Memory B cell (primary cell): Measurements from ENCODE around the gene RASSF4.

Experiments
- ATAC-seq: fragments of 150-1000 bp; cut with Tn5 transposase; 2 replicates; pipeline ENCODE4 v1.10.0; 2021; ENCODE audit warnings: low read depth, mild to moderate bottlenecking, moderate library complexity
- DNase-seq, 2 donors: peaks; one replicate each; pipeline ENCODE4 v3.0.0; 2022; ENCODE audit warnings: low spot score in 2 of 2
- H3K27ac Mint-ChIP-seq: one replicate; pipeline ENCODE4 v1.8.0; 2022; ENCODE audit warnings: mild to moderate bottlenecking, moderate library complexity, mixed read lengths
- H3K27me3 Mint-ChIP-seq: one replicate; pipeline ENCODE4 v1.8.0; 2022; ENCODE audit warnings: mixed read lengths
- H3K36me3 Mint-ChIP-seq: one replicate; pipeline ENCODE4 v1.8.0; 2022; ENCODE audit warnings: mild to moderate bottlenecking, mixed read lengths
- H3K4me1 Mint-ChIP-seq: one replicate; pipeline ENCODE4 v1.8.0; 2022; ENCODE audit warnings: mixed read lengths
- H3K4me3 Mint-ChIP-seq: one replicate; pipeline ENCODE4 v1.8.0; 2022; ENCODE audit warnings: mild to moderate bottlenecking, moderate library complexity, mixed read lengths
- H3K9me3 Mint-ChIP-seq: one replicate; pipeline ENCODE4 v1.8.0; 2022; ENCODE audit warnings: mixed read lengths

The RASSF4 gene

DNA sequence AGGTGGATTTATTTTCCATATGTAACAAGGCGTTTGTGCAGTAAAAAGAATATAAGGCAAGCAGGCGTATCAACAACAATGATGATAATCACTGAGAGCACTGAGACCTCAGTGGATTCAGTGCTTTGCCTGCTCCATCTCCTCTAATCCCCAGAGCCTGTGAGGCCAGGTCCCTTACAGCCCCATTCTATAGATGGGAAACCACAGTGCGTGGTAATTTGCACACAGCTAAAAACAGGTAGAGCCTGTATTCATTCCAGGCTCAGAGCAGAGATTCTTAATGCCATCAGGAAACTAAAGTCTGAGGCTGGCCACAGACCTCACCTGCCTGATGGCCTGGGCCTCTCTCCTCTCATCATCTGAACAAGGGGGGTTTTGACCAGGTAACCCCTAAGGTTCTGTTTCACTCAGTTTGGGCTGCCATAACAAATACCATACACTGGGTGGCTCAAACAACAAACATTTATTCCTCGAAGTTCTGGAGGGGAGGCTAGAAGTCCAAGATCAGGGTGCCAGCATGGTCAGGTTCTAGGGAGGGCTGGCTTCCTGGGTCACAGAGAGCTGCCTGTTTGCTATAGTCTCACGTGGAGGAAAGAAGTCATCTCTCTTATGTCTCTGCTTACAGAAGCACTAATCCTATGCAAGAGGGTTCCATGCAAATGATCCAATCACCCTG is 10.3 kb upstream of the RASSF4 start:
- ATAC-seq, result no peak
- Mint-ChIP-seq H3K4me3 (no peak overlapping the region), H3K4me1 (peaks cover 32% of the 10 kb centered on the region), H3K27ac (no peak overlapping the region), H3K27me3 (no peaks in the 10 kb centered on the region), H3K36me3 (peaks cover 3% of the 10 kb centered on the region), H3K9me3 (peaks cover 8% of the 10 kb centered on the region)
- no peak for DNase-seq

DNA sequence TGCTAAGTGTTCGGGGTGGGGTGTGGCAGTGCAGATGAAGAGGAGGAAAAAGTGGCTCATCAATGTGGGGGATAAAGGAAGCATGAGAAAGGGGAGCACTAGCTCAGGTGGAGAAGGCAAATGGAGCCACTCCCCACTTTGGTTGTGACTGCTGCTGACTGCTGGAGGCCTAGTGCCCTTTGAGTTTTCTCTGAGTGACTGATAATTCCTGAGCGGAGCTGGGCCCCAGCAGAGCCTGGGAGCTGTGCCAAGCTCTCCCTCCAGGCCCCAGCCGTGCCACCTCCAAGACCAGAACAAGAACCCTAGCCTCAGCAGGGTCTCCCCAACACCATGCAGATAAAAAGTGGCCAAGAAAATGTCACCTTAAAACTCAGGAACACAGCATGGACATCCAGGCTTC is 9.7 kb upstream of the RASSF4 start:
- no peak for DNase-seq
- Mint-ChIP-seq H3K36me3 (peaks cover 5% of the 10 kb centered on the region), H3K4me1 (peaks cover 36% of the 10 kb centered on the region), H3K4me3 (no peak overlapping the region), H3K27ac (no peak overlapping the region), H3K9me3 (peaks cover 3% of the 10 kb centered on the region), H3K27me3 (no peaks in the 10 kb centered on the region)
- ATAC-seq, result no peak

DNA sequence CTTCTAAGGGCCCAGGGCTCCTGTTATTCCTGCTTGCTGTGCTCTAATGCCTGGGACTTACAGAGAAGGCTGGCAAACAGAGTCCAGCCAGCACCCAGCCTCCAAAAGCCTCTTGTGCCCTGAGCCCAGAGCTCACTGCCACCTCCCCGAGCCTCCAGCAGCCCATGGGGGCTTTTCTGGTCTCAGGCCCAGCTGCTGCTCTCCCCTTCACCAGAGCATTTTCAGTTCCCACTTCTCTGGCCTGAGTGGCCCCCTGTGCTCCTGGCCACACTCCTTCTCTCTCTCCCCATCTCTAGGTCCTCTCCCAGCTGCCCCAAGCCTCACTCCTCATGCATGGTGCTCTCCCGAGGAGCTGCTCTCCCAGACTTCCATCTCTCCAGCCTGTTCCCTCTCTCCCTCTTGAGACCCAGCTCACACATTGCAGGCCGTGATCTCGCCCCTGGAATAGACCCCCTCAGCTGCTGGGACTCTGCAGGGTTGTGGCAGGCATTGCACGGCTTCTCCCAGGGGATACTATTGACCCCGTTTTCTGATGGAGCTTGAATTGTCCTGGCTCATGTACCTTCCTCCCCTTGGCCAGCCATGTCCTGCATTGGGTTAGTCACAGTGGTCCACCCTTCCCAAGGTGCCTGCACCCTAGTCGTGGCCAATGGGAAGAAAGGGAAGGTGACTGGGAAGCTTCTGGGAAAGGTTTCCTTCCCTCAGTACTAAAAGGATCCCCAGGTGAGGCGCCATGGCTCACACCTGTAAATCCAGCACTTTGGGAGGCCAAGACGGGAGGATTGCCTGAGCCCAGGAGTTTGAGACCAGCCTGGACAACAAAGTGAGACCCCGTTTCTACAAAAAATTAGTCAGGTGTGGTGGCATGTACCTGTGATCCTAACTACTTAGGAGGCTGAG is 9.0 kb upstream of the RASSF4 start:
- Mint-ChIP-seq H3K27me3 (no peaks in the 10 kb centered on the region), H3K27ac (no peak overlapping the region), H3K4me3 (no peak overlapping the region), H3K9me3 (no peaks in the 10 kb centered on the region), H3K4me1 (peaks cover 38% of the 10 kb centered on the region), H3K36me3 (peaks cover 5% of the 10 kb centered on the region)
- no peak for DNase-seq
- no peak for ATAC-seq

DNA sequence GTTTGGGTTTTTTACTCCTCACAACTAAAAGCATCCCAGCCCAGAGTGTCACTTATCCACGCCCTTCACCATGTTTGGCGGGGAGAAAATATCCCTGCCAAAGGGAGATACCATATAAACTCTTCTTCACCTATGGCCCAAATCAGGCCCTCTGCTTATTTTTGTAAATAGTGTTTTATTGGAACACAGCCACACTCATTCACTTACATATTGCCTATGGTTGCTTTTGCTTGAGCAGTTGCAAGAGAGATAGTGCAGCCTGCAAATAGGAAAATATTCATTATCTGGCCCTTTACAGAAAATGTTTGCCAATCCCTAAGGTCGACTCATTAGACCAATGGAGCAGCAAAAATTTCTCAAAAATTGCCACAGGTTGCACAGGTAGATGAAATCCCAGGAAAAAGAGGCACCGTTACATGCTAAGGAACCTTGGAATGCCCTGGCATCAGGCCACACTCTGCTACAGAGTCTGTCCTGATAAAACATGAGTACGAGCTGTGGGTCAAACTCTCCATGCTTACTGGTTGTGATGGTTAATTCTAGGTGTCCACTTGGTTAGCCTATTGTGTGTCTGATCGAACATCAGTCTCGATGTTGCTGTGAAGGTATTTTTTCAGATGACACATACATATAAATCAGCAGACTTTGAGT is 7.9 kb upstream of the RASSF4 start:
- Mint-ChIP-seq H3K4me3 (no peak overlapping the region), H3K36me3 (peaks cover 16% of the 10 kb centered on the region), H3K27me3 (no peaks in the 10 kb centered on the region), H3K4me1 (peaks cover 41% of the 10 kb centered on the region), H3K27ac (no peak overlapping the region), H3K9me3 (no peaks in the 10 kb centered on the region)
- no peak for ATAC-seq
- DNase-seq, result no peak

- H3K4me1 Mint-ChIP-seq, result peaks cover 41% of the 10 kb centered on the region
- DNase-seq (no peak), ATAC-seq (no peak)
- peaks cover 2% of the 10 kb centered on the region for H3K9me3 Mint-ChIP-seq
- peaks cover 22% of the 10 kb centered on the region for H3K36me3 Mint-ChIP-seq
- H3K27me3 Mint-ChIP-seq, result no peaks in the 10 kb centered on the region
- H3K4me3 Mint-ChIP-seq, result no peak overlapping the region
- H3K27ac Mint-ChIP-seq, result no peak overlapping the region
Measured at GRCh38 chr10:44952779-44953231, 6.8 kb upstream of the RASSF4 start.

DNA sequence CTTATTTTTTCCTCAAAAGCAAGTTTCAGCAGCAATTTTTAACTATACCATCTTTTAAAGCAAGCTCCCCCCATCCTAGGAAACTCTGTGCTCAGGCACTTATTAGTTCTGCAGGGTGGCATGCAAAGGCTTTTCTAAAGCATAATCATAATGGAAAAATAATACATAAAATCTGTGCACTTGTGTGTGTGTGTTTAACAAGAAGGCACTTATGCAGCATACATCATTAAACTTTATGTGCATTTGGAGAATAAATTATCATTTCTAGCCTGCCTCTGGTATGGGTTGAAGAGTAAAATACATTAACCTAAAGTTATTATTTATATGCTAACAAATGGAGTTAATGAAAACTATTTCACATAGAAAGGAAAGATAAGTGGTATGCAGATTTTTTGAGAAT is 5.6 kb upstream of the RASSF4 start:
- Mint-ChIP-seq H3K4me3 (no peak overlapping the region), H3K4me1 (peaks cover 29% of the 10 kb centered on the region), H3K27me3 (no peaks in the 10 kb centered on the region), H3K27ac (no peak overlapping the region), H3K9me3 (peaks cover 2% of the 10 kb centered on the region), H3K36me3 (peaks cover 22% of the 10 kb centered on the region)
- no peak for ATAC-seq
- no peak for DNase-seq

- DNase-seq, result no peak
- H3K27me3 Mint-ChIP-seq, result no peaks in the 10 kb centered on the region
- peaks cover 20% of the 10 kb centered on the region for H3K4me1 Mint-ChIP-seq
- H3K36me3 Mint-ChIP-seq, result peaks cover 22% of the 10 kb centered on the region
- peaks cover 2% of the 10 kb centered on the region for H3K9me3 Mint-ChIP-seq
- no peak overlapping the region for H3K27ac Mint-ChIP-seq
- no peak overlapping the region for H3K4me3 Mint-ChIP-seq
- ATAC-seq, result no peak
Measured at GRCh38 chr10:44954962-44955361, 4.6 kb upstream of the RASSF4 start.

DNA sequence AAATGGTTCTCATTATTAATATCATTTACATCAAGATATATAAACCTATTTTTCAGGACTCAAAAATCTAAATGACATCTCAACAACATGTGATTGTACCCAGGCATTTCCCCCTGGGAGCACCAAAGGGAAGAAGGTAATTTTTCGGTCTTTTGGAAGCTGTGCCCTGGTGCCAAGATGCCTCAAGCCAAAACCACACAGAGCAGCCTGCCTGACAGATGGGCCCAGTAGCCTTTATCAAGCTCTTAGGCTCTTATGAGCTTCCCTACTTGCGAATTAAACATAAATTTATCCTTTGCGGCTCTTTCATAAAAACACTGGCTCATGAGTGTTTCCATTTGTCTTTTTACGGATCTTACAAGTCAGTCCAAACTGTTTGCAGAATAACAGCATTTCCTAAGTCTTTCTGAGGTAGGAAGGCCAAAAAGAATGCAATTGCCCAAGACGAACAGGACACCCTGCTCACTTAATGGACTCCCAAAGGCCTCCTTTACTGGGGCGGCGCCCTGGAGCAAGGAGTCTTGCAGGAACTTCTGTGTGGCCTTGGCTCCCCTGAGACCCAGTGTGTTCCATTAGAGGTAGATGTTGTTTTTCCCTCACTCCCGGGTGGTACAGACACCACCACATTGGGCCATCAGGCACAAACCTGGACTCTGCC is 4.1 kb upstream of the RASSF4 start:
- ATAC-seq (no peak), DNase-seq (no peak)
- Mint-ChIP-seq H3K9me3 (peaks cover 2% of the 10 kb centered on the region), H3K36me3 (peaks cover 22% of the 10 kb centered on the region), H3K4me1 (peaks cover 19% of the 10 kb centered on the region), H3K27ac (no peak overlapping the region), H3K4me3 (no peak overlapping the region), H3K27me3 (no peaks in the 10 kb centered on the region)

GRCh38 chr10:44956226-44956625 is 3.4 kb upstream of the RASSF4 start:
- Mint-ChIP-seq H3K9me3 (peaks cover 2% of the 10 kb centered on the region), H3K27ac (no peak overlapping the region), H3K4me3 (no peak overlapping the region), H3K36me3 (peaks cover 22% of the 10 kb centered on the region), H3K4me1 (peaks cover 17% of the 10 kb centered on the region), H3K27me3 (no peaks in the 10 kb centered on the region)
- ATAC-seq (no peak), DNase-seq (no peak)

- ATAC-seq, result no peak
- H3K27me3 Mint-ChIP-seq, result no peaks in the 10 kb centered on the region
- peaks cover 22% of the 10 kb centered on the region for H3K36me3 Mint-ChIP-seq
- no peak for DNase-seq
- H3K9me3 Mint-ChIP-seq, result peaks cover 2% of the 10 kb centered on the region
- no peak overlapping the region for H3K27ac Mint-ChIP-seq
- no peak overlapping the region for H3K4me3 Mint-ChIP-seq
- peaks cover 17% of the 10 kb centered on the region for H3K4me1 Mint-ChIP-seq
Measured at GRCh38 chr10:44956717-44957706, 2.6 kb upstream of the RASSF4 start.

DNA sequence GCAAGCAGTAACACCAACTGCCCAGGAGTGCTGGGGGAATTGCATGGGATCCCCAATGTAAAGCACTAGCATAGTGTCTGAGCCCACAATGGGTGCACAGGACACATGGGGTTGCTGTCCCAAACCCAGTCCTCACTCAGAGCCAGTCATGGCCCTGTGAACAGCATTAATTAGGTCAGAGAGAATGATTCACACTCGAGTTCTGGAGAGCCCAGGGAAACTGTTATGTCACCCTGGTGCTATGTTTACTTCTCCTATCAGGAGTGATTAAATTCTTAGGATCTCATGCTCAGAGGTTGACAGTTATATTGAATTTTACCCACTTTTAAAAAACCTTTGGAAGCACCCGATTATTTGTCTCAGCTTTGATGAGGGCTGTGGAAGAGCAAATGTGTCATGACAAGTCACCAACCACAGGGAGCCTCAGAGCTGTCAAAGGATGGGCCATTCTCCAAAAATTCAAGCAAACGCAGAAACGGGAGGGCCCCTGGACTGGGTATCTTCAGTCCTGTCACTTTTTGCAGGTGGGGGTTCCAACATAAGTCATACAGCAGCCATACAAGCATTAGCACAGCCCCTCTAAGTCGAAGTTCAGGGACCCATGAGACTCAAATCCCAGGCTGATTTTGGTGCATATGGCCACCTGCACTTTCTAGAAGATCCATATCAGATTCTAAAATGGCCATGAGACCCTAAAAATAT is 1.3 kb upstream of the RASSF4 start:
- peaks cover 22% of the 10 kb centered on the region for H3K36me3 Mint-ChIP-seq
- ATAC-seq, result no peak
- DNase-seq, result no peak
- H3K4me3 Mint-ChIP-seq, result peak overlapping the region; percentile 84
- peaks cover 2% of the 10 kb centered on the region for H3K9me3 Mint-ChIP-seq
- H3K27ac Mint-ChIP-seq, result peak overlapping the region; percentile 76
- no peaks in the 10 kb centered on the region for H3K27me3 Mint-ChIP-seq
- peaks cover 28% of the 10 kb centered on the region for H3K4me1 Mint-ChIP-seq

- Mint-ChIP-seq H3K27me3 (no peaks in the 10 kb centered on the region), H3K27ac (peak overlapping the region; percentile 76), H3K36me3 (peaks cover 22% of the 10 kb centered on the region), H3K4me1 (peaks cover 32% of the 10 kb centered on the region), H3K9me3 (peaks cover 2% of the 10 kb centered on the region), H3K4me3 (peak overlapping the region; percentile 84)
- DNase-seq (no peak), ATAC-seq (no peak)
Measured at GRCh38 chr10:44958898-44959246, 730 bp upstream of the RASSF4 start.
